Measurements from ENCODE around the gene VAV3. TPM values are rescaled to one million over a fixed set of nuclear protein-coding genes. Genes with fewer than 3 reads are reported as not detected.
A peak's percentile ranks its signal among the peaks of the same experiment; 100 is the strongest.
"Not testable (repeated sequence)": the region's sequence is repeated elsewhere in the genome, so short reads cannot be mapped to it uniquely, and the experiment has no call there.

VAV3 gene, protein sequence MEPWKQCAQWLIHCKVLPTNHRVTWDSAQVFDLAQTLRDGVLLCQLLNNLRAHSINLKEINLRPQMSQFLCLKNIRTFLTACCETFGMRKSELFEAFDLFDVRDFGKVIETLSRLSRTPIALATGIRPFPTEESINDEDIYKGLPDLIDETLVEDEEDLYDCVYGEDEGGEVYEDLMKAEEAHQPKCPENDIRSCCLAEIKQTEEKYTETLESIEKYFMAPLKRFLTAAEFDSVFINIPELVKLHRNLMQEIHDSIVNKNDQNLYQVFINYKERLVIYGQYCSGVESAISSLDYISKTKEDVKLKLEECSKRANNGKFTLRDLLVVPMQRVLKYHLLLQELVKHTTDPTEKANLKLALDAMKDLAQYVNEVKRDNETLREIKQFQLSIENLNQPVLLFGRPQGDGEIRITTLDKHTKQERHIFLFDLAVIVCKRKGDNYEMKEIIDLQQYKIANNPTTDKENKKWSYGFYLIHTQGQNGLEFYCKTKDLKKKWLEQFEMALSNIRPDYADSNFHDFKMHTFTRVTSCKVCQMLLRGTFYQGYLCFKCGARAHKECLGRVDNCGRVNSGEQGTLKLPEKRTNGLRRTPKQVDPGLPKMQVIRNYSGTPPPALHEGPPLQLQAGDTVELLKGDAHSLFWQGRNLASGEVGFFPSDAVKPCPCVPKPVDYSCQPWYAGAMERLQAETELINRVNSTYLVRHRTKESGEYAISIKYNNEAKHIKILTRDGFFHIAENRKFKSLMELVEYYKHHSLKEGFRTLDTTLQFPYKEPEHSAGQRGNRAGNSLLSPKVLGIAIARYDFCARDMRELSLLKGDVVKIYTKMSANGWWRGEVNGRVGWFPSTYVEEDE
- 100 to 1,000 TPM in 1 of 2 donors, 10 to 100 TPM in 1; 69.1 to 102 TPM for total RNA-seq
- long read RNA-seq, transcript VAV3-203 (10 exons, 1,293 nt), result major isoform, 13 of 23 reads
- long read RNA-seq, partial matches to known transcripts, result 3 of 23 reads
- long read RNA-seq, other reads (novel, unspliced or antisense), result 5 of 23 reads

- intact Hi-C loops (cut with DNase I, micrococcal nuclease), result no loop called here
- DNase-seq (peak; percentile 56 to 67), ATAC-seq (peak; percentile 49)
Observed at GRCh38 chr1:107965110-107965991, at the start of gene VAV3. TSS of gene VAV3 (minus strand) at chr1:107965180. CDS start at chr1:107964869, 311 bp downstream.

DNA sequence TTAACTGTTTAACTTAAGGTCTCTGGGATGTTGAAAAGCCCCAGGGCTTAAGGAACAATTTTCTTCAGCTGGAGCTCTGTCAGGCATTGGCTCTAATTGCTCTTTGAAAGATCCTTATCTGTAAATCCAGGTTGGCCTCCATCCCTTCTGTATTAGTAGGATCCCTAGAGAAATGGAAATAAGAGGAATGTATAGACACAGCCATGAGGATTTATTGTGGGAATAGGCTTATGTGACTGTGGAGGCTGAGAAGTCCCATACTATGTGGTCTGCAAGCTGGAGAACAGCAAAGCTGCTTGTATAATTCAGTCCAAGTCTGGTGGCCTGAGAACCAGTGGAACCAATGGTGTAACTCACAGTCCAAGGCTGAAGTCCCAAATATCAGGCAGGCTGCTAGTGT, 47.6 kb upstream of the VAV3 start:
- no peak for DNase-seq
- ATAC-seq, result no peak
- intact Hi-C loops (cut with DNase I, micrococcal nuclease), result no loop called here

DNA sequence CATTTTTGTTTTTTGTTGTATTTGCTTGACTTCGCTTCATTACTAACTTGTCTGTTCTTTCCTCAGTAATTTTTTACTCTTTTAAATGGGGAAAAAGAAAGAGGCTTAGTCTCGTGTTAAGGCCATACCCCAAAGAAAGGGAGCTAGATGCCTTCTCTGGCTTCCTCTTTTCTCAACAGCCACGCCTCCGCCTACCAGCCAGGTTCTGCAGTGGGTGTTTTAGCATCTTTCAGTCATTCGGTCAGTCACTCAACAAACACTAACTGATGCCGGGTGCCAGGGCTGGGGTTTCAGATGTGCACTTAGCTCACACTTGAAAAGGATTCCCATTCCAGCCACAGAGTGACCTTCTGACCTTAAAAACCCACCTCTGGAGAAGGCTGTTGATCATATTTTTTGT, 46.3 kb upstream of the VAV3 start:
- intact Hi-C loops (cut with DNase I, micrococcal nuclease), result no loop called here
- DNase-seq, result no peak
- ATAC-seq, result no peak

DNA sequence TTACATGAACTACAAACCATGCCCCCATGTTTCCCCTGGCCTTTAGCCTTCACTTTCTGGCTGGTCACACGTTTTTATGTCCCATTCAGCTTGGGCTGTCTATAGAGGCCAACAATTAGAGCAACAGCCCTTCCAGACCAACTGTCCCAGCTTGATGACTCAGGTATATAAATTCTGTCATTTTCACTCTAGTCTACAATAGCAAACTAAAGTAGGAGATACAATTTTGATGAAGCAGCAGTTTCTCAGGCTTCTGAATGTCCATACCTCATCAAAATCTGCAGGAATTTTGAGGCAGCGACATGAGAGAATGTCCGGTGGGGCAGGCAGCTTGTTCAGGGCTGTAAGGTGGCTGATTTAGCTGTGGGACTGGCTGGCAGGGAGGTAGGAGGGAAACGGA, 45.6 kb upstream of the VAV3 start:
- no peak for ATAC-seq
- DNase-seq, result no peak
- intact Hi-C loops (cut with DNase I, micrococcal nuclease), result no loop called here

DNA sequence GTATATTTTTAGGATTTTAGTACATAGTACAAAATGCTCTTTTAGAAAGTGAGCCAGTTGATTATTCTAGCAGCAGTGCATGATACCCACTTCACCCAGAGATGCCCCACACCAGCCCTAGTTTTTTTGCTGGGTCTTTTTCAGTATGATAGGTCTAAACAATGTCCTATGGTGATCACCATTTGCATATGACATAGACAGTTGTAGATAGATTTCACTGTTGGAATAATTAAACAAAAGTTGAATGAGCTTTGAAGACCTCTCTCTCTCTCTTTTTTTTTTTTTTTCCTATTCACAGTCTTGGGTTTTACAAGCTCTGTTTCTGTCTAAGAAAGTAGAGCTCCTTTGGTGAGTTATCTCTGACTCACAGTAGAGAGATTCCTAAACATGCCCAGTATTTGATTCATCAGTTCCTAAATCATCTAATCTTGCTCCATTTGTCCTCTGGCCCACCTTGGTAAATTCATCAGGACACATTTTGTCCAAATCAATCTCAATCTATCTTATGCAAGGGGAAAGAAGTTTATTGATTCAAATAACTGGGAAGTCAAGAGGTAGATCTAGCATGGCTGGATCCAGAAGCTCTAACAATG, 44.7 kb upstream of the VAV3 start:
- intact Hi-C loops (cut with DNase I, micrococcal nuclease), result no loop called here
- no peak for DNase-seq
- ATAC-seq, result no peak

- ATAC-seq, result no peak
- no peak for DNase-seq
- intact Hi-C loops (cut with DNase I, micrococcal nuclease), result no loop called here
Observed at GRCh38 chr1:108007531-108007930, 42.6 kb upstream of the VAV3 start.

- intact Hi-C loops (cut with DNase I, micrococcal nuclease), result no loop called here
- no peak for ATAC-seq
- DNase-seq, result no peak
Observed at GRCh38 chr1:108007070-108007469, 42.1 kb upstream of the VAV3 start.

DNA sequence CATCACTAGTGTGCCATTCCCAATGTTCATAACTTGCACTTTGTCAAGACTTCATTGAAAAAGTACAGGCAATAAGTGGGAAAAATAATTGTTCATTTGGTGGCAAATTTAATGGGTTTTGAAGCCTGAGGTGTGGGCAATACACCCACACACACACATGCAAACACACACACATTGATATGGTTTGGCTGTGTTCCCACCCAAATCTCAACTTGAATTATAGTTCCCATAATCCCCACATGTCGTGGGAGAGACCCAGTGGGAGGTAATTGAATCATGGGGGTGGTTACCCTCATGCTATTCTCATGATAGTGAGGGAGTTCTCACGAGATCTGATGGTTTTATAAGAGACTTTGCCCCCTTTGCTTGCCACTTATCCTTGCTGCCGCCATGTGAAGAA, 39.9 kb upstream of the VAV3 start:
- intact Hi-C loops (cut with DNase I, micrococcal nuclease); DNase-seq; ATAC-seq: not testable (repeated sequence)

DNA sequence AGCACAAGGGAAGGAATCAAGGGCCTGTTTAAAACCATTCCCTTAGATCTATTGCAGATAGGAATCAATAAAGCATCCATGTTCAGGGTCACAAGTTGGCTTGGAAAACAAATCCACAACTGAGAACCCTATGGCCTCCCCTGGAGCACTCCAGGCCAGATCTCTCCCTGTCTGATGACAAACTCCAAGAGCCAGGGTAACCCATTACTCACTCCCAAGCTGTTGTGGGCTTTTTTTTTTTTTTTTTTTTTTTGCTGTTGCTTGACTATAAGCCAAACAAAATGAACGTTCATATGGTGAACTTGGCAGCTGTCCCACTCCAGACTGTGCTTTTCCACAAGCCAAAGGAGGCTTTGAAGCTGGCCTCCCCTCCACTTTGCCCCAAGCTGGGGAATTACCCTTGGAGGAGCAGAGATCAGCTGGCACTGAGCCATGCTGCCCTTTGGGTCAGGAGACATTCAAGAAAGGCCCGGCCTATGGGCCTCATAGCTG, 35.7 kb upstream of the VAV3 start:
- intact Hi-C loops (cut with DNase I, micrococcal nuclease), result no loop called here
- no peak for ATAC-seq
- peak in 1 of 2 donors; percentile 10 for DNase-seq

- no peak for DNase-seq
- intact Hi-C loops (cut with DNase I, micrococcal nuclease), result no loop called here
- no peak for ATAC-seq
Observed at GRCh38 chr1:108000184-108000583, 35.2 kb upstream of the VAV3 start.

DNA sequence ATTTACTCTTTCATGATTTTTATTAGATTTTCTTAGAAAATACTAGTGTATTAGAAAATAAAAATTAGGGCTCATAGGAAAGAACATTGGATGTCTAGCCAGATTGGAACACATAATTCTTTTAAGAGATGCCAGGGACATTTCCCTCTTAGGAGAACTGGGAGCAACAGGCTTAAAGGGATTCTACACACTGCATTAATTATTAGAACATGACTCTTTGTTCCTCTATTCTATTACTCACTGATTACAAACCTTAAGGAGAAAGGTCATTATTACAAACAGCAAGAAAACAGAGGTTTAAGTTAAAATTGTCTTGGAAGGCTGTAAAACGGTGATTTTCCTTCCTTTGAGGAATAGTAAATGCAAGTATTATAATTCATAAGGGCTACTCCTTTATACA, 32.9 kb upstream of the VAV3 start:
- no peak for ATAC-seq

GRCh38 chr1:107993920-107994319, 28.9 kb upstream of the VAV3 start:
- ATAC-seq (peak; percentile 46), DNase-seq (no peak)
- intact Hi-C loops (cut with DNase I, micrococcal nuclease), result no loop called here

More for the DNA sequence above, 32.9 kb upstream of the VAV3 start:
- DNase-seq, result no peak
- intact Hi-C loops (cut with DNase I, micrococcal nuclease), result no loop called here

DNA sequence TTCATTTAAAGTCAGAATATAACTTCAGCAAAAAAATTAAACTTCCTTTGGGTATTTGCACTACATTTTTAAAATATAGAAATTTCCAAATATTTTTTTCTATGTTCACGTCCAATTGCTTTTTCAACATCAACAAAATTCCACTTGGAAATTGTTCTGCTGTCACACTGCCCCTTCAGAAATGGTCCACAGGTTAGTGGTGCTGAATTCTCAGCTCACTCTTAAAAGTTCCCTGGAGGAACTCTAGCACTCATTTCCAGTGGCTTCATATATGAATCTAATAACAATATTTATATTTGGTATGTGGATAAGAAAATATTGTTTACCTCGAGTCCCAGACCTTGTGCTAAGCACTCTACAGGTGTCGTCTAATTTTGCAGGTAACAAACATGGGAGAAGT, 27.4 kb upstream of the VAV3 start:
- ATAC-seq, result no peak
- intact Hi-C loops (cut with DNase I, micrococcal nuclease), result no loop called here

DNA sequence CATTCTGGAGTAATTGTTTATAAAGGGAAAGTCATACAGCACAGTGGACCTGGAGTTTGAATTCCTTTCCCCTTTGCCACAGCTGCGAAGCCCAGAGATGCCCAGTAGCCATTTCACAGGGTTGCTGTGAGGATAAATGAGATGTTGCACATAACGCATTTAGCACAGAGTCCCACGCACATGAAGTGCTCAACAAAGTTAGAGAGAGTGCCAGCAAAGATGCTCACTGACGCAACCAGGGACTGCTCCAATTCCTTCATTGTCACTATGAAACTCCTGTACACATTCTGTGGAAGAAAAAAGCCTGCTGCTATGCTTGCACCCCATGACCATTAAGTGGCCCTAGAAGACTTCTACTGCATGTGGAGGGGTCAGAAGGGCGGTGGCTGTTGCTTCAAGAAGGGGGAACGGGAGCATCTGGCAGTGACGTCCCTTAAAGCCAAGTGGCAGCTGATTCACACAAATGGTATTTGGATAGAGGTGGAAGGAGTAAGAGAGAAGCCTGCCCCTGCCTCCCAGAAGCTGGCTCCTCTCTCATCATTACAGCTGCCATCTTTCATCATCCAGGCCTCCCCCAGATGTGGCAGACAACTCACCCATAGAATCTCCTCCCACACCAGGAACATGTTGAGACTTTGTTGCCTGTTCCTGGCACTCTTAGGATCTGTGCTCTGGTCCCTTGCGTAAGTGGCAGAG, 26.5 kb upstream of the VAV3 start:
- no peak for DNase-seq
- intact Hi-C loops (cut with DNase I, micrococcal nuclease), result no loop called here
- no peak for ATAC-seq

More for the DNA sequence above, 27.4 kb upstream of the VAV3 start:
- DNase-seq, result no peak

- no peak for ATAC-seq
Observed at GRCh38 chr1:107990606-107991005, 25.6 kb upstream of the VAV3 start.

DNA sequence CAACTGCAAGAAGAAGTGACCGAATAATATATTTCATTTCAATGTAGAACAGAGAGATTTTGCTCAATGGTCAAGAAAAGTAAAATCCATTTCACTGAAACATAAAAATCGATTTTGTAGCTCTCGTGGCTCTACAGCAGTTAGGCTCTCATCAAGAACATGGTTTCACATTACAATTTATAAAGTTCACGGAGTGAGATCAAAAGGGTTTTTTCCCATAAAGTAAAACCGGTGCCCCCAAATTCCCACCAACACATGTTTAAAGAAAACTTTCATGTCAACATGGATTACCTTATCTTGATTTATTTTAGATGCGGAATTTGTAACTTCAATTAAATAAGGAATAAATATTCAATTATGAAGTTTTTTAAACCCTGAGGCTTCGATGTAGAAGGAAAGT, 16.3 kb upstream of the VAV3 start:
- DNase-seq (no peak), ATAC-seq (no peak)
- intact Hi-C loops (cut with DNase I, micrococcal nuclease), result no loop called here

More at GRCh38 chr1:107990606-107991005, 25.6 kb upstream of the VAV3 start:
- DNase-seq, result no peak
- intact Hi-C loops (cut with DNase I, micrococcal nuclease), result no loop called here

DNA sequence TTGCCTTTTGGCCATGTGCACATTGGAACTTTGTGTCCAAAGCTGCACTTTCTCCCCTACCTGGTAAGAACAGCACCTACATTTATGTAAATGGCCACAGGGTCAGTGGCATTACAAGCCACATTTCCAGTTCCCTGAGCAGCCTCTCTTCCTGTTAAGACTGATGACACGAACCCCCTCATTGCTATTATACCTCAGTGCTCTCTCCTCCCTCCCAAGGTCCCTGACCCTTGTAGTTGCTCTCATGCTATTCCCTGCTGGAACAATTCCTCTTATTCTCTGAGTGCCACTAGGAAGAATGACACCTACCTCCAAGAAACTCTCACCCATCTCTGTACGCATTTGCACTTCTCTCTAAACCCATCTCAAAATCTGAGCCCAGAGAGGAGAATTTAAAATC, 14.9 kb upstream of the VAV3 start:
- intact Hi-C loops (cut with DNase I, micrococcal nuclease), result no loop called here
- ATAC-seq (no peak), DNase-seq (no peak)

GRCh38 chr1:107979088-107979487, 14.1 kb upstream of the VAV3 start:
- DNase-seq (no peak), ATAC-seq (no peak)
- intact Hi-C loops (cut with DNase I, micrococcal nuclease), result no loop called here

All from left colon (tissue), 2 donors.